HCT116 (cell line): ENCODE measurements around the gene ZNF784.

Experiments
- POLR2A ChIP-seq: IDR thresholded peaks from 2 replicates; pipeline ENCODE4 v1.7.0; 2011; ENCODE audit warnings: borderline replicate concordance; ENCODE audit not compliant: insufficient read depth, insufficient read length; ENCODE audit errors: extremely low read depth
- TF ChIP-seq, protein P1 (sequence below), 3 experiments: fragments of 200-600 bp in 1 of 3; sonication (generic) in 1 of 3; IDR thresholded peaks in 2 of 3; conservative IDR thresholded peaks in 1 of 3; 2 replicates each; pipeline ENCODE4 v1.5.1; 2012 to 2017; ENCODE audit warnings: low read depth in 2 of 3, low read length in 2 of 3, antibody characterized with exemption in 1 of 3, borderline replicate concordance in 1 of 3, control low read depth in 1 of 3, mild to moderate bottlenecking in 1 of 3, mixed read lengths in 1 of 3, mixed run types in 1 of 3, moderate library complexity in 1 of 3; ENCODE audit not compliant: insufficient read depth in 1 of 3

DNA sequence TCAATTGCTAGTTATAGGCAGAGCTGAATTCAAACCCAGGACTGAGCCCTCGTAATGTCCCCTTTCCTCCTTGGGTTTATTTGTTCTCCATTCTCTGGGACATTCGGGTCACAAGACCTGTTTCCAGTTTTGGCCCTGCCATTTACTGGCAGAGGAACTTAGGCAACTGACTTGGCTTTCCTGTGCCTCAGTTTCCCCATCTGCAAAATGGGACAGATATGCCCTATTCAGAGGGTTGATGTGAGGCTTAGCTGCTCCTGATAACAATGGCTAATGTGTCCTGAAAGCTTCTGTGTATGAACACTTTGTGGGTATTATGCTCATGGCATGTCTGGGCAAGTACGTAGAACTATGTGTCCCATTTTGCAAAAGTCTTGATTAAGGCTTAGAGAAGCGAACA is 23.3 kb downstream of the ZNF784 start:
- TF ChIP-seq POLR2A: no peak
- TF ChIP-seq, protein P1, sequence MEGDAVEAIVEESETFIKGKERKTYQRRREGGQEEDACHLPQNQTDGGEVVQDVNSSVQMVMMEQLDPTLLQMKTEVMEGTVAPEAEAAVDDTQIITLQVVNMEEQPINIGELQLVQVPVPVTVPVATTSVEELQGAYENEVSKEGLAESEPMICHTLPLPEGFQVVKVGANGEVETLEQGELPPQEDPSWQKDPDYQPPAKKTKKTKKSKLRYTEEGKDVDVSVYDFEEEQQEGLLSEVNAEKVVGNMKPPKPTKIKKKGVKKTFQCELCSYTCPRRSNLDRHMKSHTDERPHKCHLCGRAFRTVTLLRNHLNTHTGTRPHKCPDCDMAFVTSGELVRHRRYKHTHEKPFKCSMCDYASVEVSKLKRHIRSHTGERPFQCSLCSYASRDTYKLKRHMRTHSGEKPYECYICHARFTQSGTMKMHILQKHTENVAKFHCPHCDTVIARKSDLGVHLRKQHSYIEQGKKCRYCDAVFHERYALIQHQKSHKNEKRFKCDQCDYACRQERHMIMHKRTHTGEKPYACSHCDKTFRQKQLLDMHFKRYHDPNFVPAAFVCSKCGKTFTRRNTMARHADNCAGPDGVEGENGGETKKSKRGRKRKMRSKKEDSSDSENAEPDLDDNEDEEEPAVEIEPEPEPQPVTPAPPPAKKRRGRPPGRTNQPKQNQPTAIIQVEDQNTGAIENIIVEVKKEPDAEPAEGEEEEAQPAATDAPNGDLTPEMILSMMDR (IDR thresholded peaks at IDR 0.05 in 2 of 3, conservative IDR thresholded peaks at IDR 0.05 in 1 of 3; ENCODE audit: borderline replicate concordance in 1 of 3, insufficient read depth in 1 of 3, low read depth in 2 of 3, low read length in 2 of 3): no peak
